Transverse colon (tissue), 4 donors: ENCODE results near the gene AGPAT1. TPM values are rescaled to one million over a fixed set of nuclear protein-coding genes. Genes with fewer than 3 reads are reported as not detected.
A peak's percentile ranks its signal among the peaks of the same experiment; 100 is the strongest.

ENCODE experiments used
- DNase-seq: peaks from one replicate; pipeline ENCODE4 v3.0.0-alpha.2; 2019
- H3K27ac ChIP-seq, 4 donors: fragments of 200-600 bp; sonication (generic); 2 replicates each; pipeline ENCODE4 v1.5.1; 2016 to 2018; ENCODE audit warnings: inconsistent platforms in 4 of 4
- H3K27me3 ChIP-seq: fragments of 200-600 bp; sonication (generic); 2 replicates; pipeline ENCODE4 v1.5.1; 2017; ENCODE audit warnings: inconsistent platforms
- H3K36me3 ChIP-seq, 4 donors: fragments of 200-600 bp; sonication (generic); 2 replicates each; pipeline ENCODE4 v1.5.1; 2017 to 2019; ENCODE audit warnings: inconsistent platforms in 4 of 4
- H3K4me1 ChIP-seq, 4 donors: fragments of 200-600 bp; sonication (generic); 2 replicates each; pipeline ENCODE4 v1.5.1; 2017 to 2020; ENCODE audit warnings: inconsistent platforms in 4 of 4
- H3K4me3 ChIP-seq, 4 donors: fragments of 200-600 bp; sonication (generic); 1 replicate in 1 of 4; 2 replicates in 3 of 4; pipeline versions ENCODE4 v1.5.1 to v1.6.1; 2017 to 2019; ENCODE audit warnings: inconsistent platforms in 4 of 4
- H3K9me3 ChIP-seq, 2 donors: fragments of 200-600 bp; sonication (generic); 2 replicates each; pipeline ENCODE4 v1.5.1; 2017 to 2019; ENCODE audit warnings: inconsistent platforms in 2 of 2
- EP300 ChIP-seq: sonication (generic); formaldehyde crosslinking; IDR thresholded peaks from one replicate; pipeline ENCODE4 v1.6.1; 2017; ENCODE audit warnings: antibody characterized with exemption, low read depth
- POLR2A ChIP-seq: fragments of 450-650 bp; IDR thresholded peaks from one replicate; pipeline ENCODE4 v1.6.1; 2016; ENCODE audit warnings: antibody characterized with exemption, mild to moderate bottlenecking, moderate library complexity
- POLR2AphosphoS5 ChIP-seq, 3 donors: sonication (generic); formaldehyde crosslinking; IDR thresholded peaks; one replicate each; pipeline ENCODE4 v1.6.1; 2016; ENCODE audit warnings: antibody characterized with exemption in 3 of 3
- WGBS, 2 donors: methylation state at CpG; one replicate each; pipeline ENCODE4 v1.1.5; 2018; ENCODE audit warnings: low coverage in 1 of 2; 5-methylcytosine and 5-hydroxymethylcytosine counted together
- in situ Hi-C, 4 donors: fragments of 200-750 bp; cut with MboI; loops; one replicate each; pipeline versions ENCODE4 v1.15.0 to v1.15.1; 2017; ENCODE audit warnings: low sequenced_read_pairs in 3 of 4, low pct_ligation_motif_present in 1 of 4, low pct_unique_long_range_greater_than_20kb in 1 of 4
- intact Hi-C: fragments of 100-400 bp; cut with DNase I; formaldehyde crosslinking; loops from one replicate; pipeline ENCODE4 v1.15.1; 2023; ENCODE audit warnings: low total_unique reads
- total RNA-seq, 4 donors: library from RNA; depleted of rRNA; stranded (reverse); fragments of >200 nt; gene quantifications; one replicate each; pipeline ENCODE4 v1.1.0, GENCODE V29; 2016
- TF ChIP-seq, protein P1 (sequence below), 5 experiments: fragments of 200-600 bp in 3 of 5; fragments of 450-650 bp in 2 of 5; sonication (generic) in 3 of 5; IDR thresholded peaks; 1 replicate in 2 of 5; 2 replicates in 3 of 5; pipeline ENCODE4 v1.5.1; 2016 to 2017; ENCODE audit warnings: antibody characterized with exemption in 5 of 5, inconsistent platforms in 3 of 5, mild to moderate bottlenecking in 2 of 5, moderate library complexity in 1 of 5

AGPAT1 gene
- total RNA-seq, 4 donors from 2014 or later: 17.9 to 67.2 (median 50.1) TPM

DNA sequence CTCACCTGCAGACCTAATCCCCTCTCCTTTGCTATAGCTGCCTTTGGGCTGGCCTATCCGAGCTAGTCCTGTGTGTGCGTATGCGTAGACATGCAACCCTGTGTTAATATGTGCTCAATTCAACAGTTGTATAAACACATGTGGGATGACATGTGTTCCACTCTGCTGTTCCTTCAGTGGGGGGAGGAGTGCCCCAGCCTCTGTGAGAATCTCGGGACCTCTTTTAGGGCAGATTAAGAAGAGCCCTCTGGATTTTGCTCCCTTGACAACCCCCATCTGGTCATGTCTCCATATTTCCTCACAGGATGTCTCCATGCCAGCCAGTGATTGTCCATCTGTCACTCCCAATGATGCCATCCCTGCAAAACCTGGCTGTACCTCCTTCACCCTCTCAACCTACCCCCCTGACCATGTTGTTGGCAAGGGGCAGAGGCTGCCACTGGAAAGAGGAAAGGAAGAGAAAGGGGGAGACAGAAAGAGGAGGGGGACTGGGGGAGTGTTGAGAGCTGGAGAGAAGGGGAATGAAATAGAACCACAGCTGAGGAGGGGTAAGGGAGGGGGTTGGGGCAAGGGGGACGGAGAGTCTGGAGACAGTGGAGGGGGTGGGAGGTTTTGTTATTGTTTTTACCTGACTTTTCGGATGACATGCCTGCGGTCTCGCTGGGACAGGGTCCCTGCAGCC lies 24.6 kb downstream of the AGPAT1 start:
- Histone ChIP-seq H3K9me3 (no peaks in the 10 kb centered on the region), H3K4me1 (peaks cover 8 to 38% (median 36%) of the 10 kb centered on the region in 4 donors), H3K27ac (peak overlapping the region; percentile 85 to 97 (median 90)), H3K27me3 (peaks cover 13% of the 10 kb centered on the region), H3K4me3 (peak overlapping the region; percentile 18 to 68 (median 30)), H3K36me3 (no peaks in the 10 kb centered on the region)
- intact Hi-C loops: loop anchor here (5.0 kb wide), 1 partner anchor 499 kb away; the partner anchor contains the start of gene BAG6
- TF ChIP-seq, protein P1, sequence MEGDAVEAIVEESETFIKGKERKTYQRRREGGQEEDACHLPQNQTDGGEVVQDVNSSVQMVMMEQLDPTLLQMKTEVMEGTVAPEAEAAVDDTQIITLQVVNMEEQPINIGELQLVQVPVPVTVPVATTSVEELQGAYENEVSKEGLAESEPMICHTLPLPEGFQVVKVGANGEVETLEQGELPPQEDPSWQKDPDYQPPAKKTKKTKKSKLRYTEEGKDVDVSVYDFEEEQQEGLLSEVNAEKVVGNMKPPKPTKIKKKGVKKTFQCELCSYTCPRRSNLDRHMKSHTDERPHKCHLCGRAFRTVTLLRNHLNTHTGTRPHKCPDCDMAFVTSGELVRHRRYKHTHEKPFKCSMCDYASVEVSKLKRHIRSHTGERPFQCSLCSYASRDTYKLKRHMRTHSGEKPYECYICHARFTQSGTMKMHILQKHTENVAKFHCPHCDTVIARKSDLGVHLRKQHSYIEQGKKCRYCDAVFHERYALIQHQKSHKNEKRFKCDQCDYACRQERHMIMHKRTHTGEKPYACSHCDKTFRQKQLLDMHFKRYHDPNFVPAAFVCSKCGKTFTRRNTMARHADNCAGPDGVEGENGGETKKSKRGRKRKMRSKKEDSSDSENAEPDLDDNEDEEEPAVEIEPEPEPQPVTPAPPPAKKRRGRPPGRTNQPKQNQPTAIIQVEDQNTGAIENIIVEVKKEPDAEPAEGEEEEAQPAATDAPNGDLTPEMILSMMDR (IDR thresholded peaks at IDR 0.05): no peak
- TF ChIP-seq POLR2AphosphoS5 (IDR thresholded peaks at IDR 0.05) (no peak), POLR2A (no peak), EP300 (no peak)
- in situ Hi-C loops: no loop called here
- 55 to 80% methylated on average over 3 to 8 of the region's 8 CpGs for WGBS, 2 donors
- DNase-seq: no peak

DNA sequence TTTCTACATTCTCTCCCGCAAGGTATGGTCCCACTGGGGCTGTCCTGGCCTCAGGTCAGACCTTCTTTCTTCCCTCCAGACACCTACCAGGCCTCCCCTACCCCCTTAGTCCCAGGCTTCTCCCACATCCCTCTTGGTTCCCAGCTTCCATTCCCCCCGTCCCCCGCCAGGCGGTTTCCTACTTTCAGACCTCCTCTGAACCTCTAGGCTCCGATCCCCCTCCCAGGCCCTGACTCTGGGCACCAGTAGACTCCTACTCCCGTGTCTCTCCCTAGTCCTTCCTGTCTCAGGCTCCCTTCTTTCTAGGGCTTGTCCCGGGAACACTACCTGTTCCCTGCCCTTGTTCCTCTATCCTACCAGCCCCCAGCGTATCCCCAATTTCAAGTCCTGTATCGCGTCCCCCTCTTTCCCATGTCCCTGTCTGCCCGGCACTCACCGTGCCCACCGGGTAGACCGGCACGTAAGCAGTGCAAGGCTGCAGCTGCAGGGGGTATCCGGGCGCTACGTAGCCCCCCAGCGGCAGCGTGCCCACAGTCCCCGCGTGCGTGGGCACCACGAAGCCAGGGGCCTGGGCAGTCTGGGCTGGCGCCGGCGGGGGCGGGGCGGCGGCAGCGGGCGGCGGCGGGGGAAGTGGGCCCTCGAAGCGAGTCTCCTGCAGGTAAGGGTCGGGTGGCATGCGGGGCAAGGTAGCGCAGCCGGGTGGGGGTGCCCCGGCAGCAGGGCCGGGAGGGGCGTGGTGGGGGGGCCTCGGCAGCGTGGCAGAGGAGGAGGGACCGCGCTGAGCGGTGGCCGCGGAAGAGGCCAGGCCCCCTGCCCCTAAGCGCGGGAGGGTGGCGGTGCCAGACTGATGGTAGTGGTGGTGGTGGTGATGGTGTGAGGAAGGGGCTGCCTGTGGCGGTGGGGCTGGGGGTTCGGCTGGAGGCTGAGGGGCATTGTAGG lies 25.7 kb downstream of the AGPAT1 start:
- Histone ChIP-seq H3K9me3 (no peaks in the 10 kb centered on the region), H3K4me1 (peaks cover 6 to 35% (median 31%) of the 10 kb centered on the region in 4 donors), H3K36me3 (no peaks in the 10 kb centered on the region), H3K4me3 (peak overlapping the region in 1 of 4 donors; percentile 68), H3K27me3 (peaks cover 13% of the 10 kb centered on the region), H3K27ac (peak overlapping the region in 2 of 4 donors; percentile 42 to 89)
- in situ Hi-C loops (no loop called here), intact Hi-C loops (loop anchor here (5.0 kb wide), 1 partner anchor 498 kb away; the partner anchor contains the start of gene BAG6)
- DNase-seq: no peak
- TF ChIP-seq POLR2AphosphoS5 (IDR thresholded peaks at IDR 0.05) (no peak), POLR2A (no peak), EP300 (no peak)
- TF ChIP-seq, protein P1 (IDR thresholded peaks at IDR 0.05): no peak
- WGBS, 2 donors: 62 to 70% methylated on average over 15 to 46 of the region's 55 CpGs

DNA sequence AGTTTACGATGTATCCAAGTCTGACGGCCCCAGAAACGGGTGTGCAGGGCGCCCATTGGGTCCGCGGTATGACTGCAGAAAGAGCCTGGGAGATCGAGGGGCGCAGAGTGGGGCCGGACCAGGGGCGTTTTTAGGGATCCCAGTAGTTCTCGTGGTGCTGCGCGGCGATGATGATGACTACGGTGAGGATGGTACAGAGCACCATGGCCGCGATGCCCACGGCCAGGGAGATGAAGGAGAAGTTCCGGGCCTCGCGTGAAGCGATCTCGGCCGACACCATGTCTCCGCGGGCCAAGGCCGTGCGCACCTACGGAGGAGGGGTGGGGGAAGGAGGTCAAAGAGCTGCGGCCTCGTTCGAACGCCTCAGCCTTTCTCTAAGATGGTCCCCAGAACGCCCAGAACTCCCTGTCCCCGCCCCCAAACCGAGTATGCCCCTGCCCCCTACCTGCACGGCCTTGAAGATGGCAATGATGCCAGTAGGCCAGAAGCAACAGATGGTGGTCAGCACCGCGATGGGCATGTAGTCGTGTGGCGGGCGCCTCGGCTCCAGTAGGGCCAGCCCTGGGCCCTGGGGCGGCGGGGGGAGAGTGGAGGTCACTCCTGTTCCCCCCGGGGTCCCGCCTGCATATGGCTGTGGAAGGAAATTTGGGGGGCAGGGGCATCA lies 26.7 kb downstream of the AGPAT1 start:
- WGBS, 2 donors: 76 to 86% methylated on average over 14 to 47 of the region's 47 CpGs
- Histone ChIP-seq H3K4me1 (peaks cover 0 to 29% (median 27%) of the 10 kb centered on the region in 4 donors), H3K27me3 (peaks cover 13% of the 10 kb centered on the region), H3K36me3 (no peaks in the 10 kb centered on the region), H3K27ac (no peak overlapping the region), H3K9me3 (no peaks in the 10 kb centered on the region), H3K4me3 (peak overlapping the region in 1 of 4 donors; percentile 38)
- intact Hi-C loops: no loop called here
- DNase-seq: no peak
- TF ChIP-seq POLR2AphosphoS5 (IDR thresholded peaks at IDR 0.05) (no peak), POLR2A (no peak), EP300 (no peak)
- TF ChIP-seq, protein P1 (IDR thresholded peaks at IDR 0.05): no peak
- in situ Hi-C loops: no loop called here
